ENCODE results near the gene RD3L.

The RD3L gene

DNA sequence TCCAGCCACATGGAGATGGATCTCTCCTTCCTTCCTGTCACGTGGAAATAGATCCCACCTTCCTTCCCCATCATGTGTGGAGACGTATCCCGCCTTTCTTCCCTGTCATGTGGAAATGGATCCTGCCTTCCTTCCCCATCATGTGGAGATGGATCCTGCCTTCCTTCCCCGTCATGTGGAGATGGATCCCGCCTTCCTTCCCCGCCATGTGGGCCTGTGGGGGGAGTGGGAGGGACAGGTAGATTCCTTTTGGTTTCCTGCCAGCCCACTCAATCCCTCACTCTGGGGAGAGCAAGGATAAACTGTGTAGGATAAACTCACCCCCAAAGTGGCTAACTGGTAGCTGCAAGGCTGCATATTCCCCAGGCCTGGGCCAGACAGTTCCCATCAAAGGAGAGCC, 45.8 kb downstream of the RD3L start:
- DNase-seq (ENCODE audit: low read depth in 2 of 2) = no peak

DNA sequence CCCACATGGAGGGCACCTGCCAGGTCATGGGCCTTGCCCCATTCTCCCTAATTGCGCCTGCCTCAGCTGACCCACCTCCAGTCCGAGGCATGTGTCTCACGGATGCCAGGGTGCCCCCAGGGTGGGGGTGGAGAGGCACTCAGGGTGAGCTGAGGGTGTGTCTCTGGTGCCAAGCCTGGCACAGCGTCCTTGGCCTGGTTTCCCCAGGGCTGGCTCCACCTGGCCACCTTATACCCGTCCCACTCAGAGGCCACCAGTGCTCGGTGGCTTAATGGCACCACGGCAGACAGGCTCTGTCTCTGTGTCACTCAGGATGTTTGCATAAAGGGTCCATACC, 47.6 kb downstream of the RD3L start:
- DNase-seq (ENCODE audit: low read depth in 2 of 2) = no peak

DNA sequence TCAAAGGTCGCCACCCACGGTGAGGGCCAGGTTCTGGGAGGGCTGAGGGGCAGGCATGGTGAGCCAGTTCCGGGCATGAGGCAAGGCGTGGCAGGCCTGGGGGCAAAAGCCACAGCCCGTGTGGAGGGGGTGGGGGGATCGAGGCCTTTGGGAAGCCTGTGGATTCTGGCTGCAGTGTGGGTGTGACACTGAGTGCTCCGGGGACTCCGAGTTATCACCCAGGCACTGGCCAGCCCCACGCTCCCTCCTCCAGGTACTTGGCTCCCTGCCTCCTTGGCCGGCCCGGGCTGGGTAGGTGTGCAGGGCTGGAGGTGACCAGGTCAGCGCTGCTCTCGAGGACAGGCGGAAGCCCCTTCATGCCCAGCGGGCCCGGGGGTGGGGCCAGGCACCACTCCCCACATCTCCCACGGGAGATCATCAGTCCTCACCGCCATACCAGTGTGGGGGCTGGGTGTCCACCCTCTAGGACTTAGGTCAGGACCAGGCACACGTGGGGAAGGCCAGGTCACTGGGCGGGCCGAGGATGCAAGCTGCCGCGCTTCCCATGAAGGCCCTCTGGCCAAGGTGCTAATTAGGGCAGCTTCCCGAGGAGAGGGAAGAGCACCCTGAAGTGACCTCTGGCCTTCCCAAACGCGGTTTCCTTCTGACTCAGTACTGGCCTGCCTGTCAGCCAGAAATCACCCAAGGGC, 48.2 kb downstream of the RD3L start:
- DNase-seq (ENCODE audit: low read depth in 2 of 2) = no peak

DNA sequence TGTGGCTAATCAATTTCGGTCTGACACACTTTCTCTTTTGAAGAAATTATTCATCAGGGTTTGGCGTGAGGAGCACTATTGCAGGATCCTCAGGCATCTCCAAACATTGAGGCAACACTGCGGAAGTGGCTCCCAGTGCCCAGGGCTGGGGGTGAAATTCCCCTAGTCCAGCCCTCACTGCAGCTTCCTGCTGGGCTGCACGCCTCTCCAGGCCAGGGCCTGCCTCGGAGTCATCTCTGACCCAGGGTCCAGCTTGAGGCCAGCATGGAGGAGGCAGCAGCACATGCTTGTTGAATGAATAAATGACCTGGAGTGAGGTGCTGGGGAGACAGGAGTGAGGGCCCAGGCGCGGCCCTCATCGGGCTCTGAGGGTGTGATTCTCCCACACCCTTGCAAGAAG, 50.1 kb downstream of the RD3L start:
- DNase-seq (ENCODE audit: low read depth in 2 of 2) = no peak

DNA sequence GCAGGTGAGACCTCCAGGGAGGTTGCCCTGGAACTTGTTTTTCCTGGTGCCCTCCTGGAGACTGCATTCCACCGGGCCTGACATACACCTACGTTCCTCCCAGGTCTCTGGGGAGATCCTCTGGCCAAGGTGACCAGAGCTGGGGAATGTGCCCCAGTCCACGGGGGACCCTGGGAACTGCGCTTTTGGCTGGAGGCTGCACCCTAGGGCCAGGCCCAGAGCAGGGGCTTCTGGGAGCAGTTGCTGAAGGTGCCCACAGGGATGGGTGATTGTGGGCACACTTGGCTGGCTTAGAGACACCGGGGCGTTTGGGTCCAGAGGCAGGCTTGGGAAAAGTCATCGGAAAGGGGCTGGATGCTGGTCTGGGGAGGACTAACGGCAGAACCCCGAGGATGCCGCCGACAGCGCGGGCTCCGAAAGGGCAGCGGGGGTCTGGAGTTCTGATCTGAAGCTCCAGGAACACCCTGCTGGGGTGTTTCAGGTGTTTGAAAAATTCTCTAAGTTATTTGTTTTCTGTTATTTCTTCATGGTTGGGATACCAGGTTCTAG, 50.6 kb downstream of the RD3L start:
- no peak for DNase-seq (ENCODE audit: low read depth in 2 of 2)

DNA sequence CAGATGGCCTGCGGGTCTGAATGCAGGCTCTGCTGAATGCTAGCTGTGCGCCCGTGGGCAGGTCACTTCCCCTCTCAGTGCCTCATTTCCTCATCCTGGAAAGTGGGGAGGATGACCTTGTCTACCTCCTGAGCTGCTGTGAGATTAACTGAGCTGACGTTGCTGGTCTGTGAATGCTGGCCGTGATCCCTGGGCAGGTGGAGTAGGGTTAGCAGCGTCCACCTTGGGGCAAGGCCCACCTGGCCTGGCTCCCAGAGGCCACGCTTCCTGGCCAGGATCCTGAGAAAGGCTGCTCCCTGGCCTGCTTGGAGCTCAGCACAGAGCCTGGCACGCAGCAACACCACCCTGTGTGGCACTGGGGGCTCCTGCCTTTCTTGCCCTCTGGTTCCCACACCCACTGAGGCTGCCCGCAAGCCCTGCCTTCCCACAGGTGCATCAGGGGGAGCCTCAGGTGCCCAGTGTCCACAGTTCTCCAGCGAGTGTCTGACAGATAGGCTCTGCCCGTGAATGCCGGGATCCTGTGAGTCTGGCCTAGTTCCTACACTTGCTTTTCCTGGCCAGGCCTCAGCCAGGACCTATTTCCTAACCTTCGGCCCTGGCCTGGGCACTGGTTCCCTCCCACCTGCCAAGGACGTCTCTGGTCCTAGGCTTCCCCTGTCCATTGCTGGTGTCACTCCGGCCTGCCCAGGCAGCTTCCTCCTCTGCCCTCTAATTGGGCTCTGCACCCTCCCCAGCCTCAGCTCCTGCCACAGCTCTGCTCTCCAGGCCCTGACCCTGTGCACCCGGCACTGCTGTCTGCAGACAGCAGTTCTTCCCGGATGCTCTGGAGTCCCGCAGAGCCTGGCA, 51.3 kb downstream of the RD3L start:
- no peak for DNase-seq (ENCODE audit: low read depth in 2 of 2)
